Prostate gland (tissue), 2 donors: ENCODE data around the gene DR1. TPM values are rescaled to one million over a fixed set of nuclear protein-coding genes. Genes with fewer than 3 reads are reported as not detected.

Experiments
- DNase-seq: peaks from one replicate; pipeline ENCODE4 v3.0.0-alpha.2; 2019; ENCODE audit warnings: low spot score
- H3K27ac ChIP-seq, 2 donors: fragments of 200-600 bp; sonication (generic); 2 replicates each; pipeline ENCODE4 v1.5.1; 2017 to 2019
- H3K27me3 ChIP-seq: fragments of 200-600 bp; sonication (generic); replicated peaks from 2 replicates; pipeline ENCODE4 v1.5.1; 2019; ENCODE audit not compliant: insufficient read depth
- H3K36me3 ChIP-seq, 2 donors: fragments of 200-600 bp; sonication (generic); 1 replicate in 1 of 2; 2 replicates in 1 of 2; pipeline versions ENCODE4 v1.5.1 to v1.8.1; 2017 to 2019
- H3K4me1 ChIP-seq: fragments of 200-600 bp; sonication (generic); replicated peaks from 2 replicates; pipeline ENCODE4 v1.5.1; 2019
- H3K4me3 ChIP-seq, 2 donors: fragments of 200-600 bp; sonication (generic); 2 replicates each; pipeline ENCODE4 v1.5.1; 2017 to 2019
- H3K9me3 ChIP-seq: fragments of 200-600 bp; sonication (generic); 2 replicates; pipeline ENCODE4 v1.5.1; 2017
- POLR2A ChIP-seq: fragments of 450-650 bp; IDR thresholded peaks from one replicate; pipeline ENCODE4 v1.6.1; 2016; ENCODE audit warnings: antibody characterized with exemption, mild to moderate bottlenecking
- POLR2AphosphoS5 ChIP-seq: sonication (generic); formaldehyde crosslinking; IDR thresholded peaks from one replicate; pipeline ENCODE4 v1.6.1; 2017; ENCODE audit warnings: antibody characterized with exemption
- WGBS: methylation state at CpG from one replicate; pipeline ENCODE4 v1.1.5; 2018; 5-methylcytosine and 5-hydroxymethylcytosine counted together
- intact Hi-C: fragments of 100-400 bp; cut with DNase I; formaldehyde crosslinking; loops from one replicate; pipeline ENCODE4 v1.14.2; 2022
- total RNA-seq, 2 donors: library from RNA; depleted of rRNA; stranded (reverse); fragments of >200 nt; gene quantifications; one replicate each; pipeline ENCODE4 v1.1.0, GENCODE V29; 2016
- TF ChIP-seq, protein P1 (sequence below), 4 experiments: fragments of 200-600 bp in 2 of 4; fragments of 450-650 bp in 2 of 4; sonication (generic) in 2 of 4; IDR thresholded peaks; 1 replicate in 3 of 4; 2 replicates in 1 of 4; pipeline ENCODE4 v1.5.1; 2016 to 2019; ENCODE audit warnings: antibody characterized with exemption in 4 of 4, mild to moderate bottlenecking in 2 of 4, moderate library complexity in 2 of 4

DR1 gene
- total RNA-seq, 2 donors from 2014 or later: 49.0 to 53.6 TPM

DNA sequence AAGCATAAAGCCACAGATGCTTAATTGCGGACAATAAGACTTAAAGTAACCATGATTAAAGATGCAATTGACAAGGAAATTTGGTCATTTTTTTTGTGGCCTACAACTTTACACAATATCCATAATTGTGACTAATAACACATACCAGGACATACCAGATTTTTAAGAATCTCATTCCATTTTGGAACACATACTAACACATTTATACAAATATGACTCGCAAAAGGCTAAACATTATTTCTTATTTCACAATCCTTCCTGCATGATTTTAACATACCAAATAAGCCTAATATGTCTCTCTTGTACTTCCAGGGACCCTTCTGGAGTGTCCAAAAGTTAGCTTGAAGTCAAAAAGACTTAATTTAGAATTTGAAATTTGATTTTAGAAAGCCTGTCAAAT lies 48.8 kb downstream of the DR1 start:
- no peaks in the 10 kb centered on the region for H3K4me1 ChIP-seq
- TF ChIP-seq POLR2A (no peak), POLR2AphosphoS5 (no peak)
- TF ChIP-seq, protein P1, sequence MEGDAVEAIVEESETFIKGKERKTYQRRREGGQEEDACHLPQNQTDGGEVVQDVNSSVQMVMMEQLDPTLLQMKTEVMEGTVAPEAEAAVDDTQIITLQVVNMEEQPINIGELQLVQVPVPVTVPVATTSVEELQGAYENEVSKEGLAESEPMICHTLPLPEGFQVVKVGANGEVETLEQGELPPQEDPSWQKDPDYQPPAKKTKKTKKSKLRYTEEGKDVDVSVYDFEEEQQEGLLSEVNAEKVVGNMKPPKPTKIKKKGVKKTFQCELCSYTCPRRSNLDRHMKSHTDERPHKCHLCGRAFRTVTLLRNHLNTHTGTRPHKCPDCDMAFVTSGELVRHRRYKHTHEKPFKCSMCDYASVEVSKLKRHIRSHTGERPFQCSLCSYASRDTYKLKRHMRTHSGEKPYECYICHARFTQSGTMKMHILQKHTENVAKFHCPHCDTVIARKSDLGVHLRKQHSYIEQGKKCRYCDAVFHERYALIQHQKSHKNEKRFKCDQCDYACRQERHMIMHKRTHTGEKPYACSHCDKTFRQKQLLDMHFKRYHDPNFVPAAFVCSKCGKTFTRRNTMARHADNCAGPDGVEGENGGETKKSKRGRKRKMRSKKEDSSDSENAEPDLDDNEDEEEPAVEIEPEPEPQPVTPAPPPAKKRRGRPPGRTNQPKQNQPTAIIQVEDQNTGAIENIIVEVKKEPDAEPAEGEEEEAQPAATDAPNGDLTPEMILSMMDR (IDR thresholded peaks at IDR 0.05): no peak
- H3K27me3 ChIP-seq: no peaks in the 10 kb centered on the region
- H3K36me3 ChIP-seq: no peaks in the 10 kb centered on the region
- intact Hi-C loops: no loop called here
- no peaks in the 10 kb centered on the region for H3K9me3 ChIP-seq
- no peak for DNase-seq
- WGBS: 98% methylated on average over 2 of the region's 2 CpGs
- H3K4me3 ChIP-seq: no peak overlapping the region
- no peak overlapping the region for H3K27ac ChIP-seq

DNA sequence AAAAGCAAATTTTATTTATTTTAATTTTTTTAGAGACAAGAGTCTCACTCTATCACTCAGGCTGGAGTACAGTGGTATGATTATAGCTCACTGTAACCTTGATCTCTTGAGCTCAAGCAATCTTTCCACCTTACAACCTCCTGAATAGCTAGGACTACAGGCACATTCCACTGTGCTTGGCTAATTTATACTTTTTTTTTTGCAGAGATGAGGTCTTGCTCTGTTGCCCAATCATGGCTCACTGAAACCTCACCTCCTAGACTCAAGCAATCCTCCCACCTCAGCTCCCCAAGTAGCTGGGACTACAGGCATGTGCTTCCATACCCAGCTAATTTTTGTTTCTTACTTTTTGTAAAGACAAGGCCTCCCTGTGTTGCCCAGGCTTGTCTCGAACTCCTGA lies 49.5 kb downstream of the DR1 start:
- Histone ChIP-seq H3K9me3 (no peaks in the 10 kb centered on the region), H3K4me1 (no peaks in the 10 kb centered on the region), H3K36me3 (no peaks in the 10 kb centered on the region), H3K27me3 (no peaks in the 10 kb centered on the region), H3K27ac (no peak overlapping the region), H3K4me3 (no peak overlapping the region)
- TF ChIP-seq, protein P1 (IDR thresholded peaks at IDR 0.05): no peak
- DNase-seq: no peak
- WGBS: 95% methylated on average over 1 of the region's 1 CpG
- intact Hi-C loops: no loop called here

DNA sequence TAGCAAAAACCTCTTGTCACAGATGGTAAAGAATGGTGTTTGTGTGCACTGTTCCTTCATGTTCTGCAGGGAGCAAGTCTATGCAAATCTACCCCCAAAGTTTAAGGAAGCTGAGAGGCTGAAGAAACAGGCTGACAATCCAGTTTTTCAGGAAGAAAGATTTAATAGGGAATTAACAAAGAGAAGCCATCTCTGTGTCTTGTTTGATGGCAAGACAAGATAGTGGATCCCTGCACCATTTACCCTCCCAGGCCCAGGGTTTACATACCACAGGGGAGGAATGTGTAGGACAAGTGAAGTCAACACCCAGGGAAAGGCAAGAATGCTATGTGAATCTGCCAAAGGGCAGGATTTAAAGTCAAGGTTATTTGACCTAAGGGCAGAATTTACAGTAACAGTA lies 54.1 kb downstream of the DR1 start:
- H3K4me3 ChIP-seq: no peak overlapping the region
- TF ChIP-seq POLR2AphosphoS5: peak; percentile 44
- TF ChIP-seq, protein P1 (IDR thresholded peaks at IDR 0.05): no peak
- no peak for TF ChIP-seq POLR2A
- intact Hi-C loops: no loop called here
- DNase-seq: peak; percentile 13
- H3K27ac ChIP-seq: peak overlapping the region in 1 of 2 donors; percentile 43
- no peaks in the 10 kb centered on the region for H3K4me1 ChIP-seq
- H3K36me3 ChIP-seq: no peaks in the 10 kb centered on the region
- no peaks in the 10 kb centered on the region for H3K27me3 ChIP-seq
- no peaks in the 10 kb centered on the region for H3K9me3 ChIP-seq

DNA sequence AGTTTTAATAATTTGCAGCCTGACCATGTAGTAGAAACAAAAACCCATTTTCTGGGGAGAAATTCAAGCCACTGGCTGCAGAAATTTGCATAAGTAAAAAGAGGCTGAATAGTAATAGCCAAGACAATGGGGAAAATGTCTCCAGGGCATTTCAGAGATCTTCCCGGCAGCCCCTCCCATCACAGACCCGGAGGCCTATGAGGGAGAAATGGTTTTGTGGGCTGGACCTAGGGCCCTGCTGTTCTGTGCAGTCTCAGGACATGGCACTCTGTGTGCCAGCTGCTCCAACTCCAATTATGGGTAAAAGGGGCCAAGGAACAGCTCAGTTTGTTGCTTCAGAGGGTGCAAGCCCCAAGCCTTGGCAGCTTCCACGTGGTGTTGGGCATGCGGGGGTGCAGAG lies 62.5 kb downstream of the DR1 start:
- TF ChIP-seq POLR2A (no peak), POLR2AphosphoS5 (no peak)
- TF ChIP-seq, protein P1 (IDR thresholded peaks at IDR 0.05): no peak
- no peak for DNase-seq
- H3K4me3 ChIP-seq: no peak overlapping the region
- no peaks in the 10 kb centered on the region for H3K36me3 ChIP-seq
- H3K27ac ChIP-seq: no peak overlapping the region
- no peaks in the 10 kb centered on the region for H3K4me1 ChIP-seq
- no peaks in the 10 kb centered on the region for H3K9me3 ChIP-seq
- H3K27me3 ChIP-seq: no peaks in the 10 kb centered on the region
- 93% methylated on average over 4 of the region's 4 CpGs for WGBS
- intact Hi-C loops: no loop called here

DNA sequence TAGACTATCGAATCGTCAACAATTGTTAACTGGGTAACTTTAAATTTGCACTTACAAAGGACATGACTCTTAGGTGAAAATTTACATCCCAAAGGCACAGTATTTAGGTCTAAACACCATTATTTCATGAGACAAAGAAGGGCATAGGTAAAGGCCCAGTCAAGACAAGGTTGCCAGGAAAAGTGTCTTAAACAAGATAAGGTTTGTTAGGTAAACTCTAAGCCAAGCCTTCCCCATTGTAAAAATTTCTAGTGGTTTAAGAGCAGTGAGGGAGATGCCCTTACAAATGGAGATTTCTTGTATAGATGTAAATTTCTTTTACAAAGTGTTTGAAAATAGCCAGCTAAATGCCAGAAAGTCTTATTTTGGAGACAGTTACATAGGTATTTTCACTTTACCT lies 65.3 kb downstream of the DR1 start:
- H3K27me3 ChIP-seq: no peaks in the 10 kb centered on the region
- no peak overlapping the region for H3K4me3 ChIP-seq
- WGBS: 29% methylated on average over 2 of the region's 2 CpGs
- no peak overlapping the region for H3K27ac ChIP-seq
- H3K36me3 ChIP-seq: no peaks in the 10 kb centered on the region
- intact Hi-C loops: no loop called here
- H3K4me1 ChIP-seq: no peaks in the 10 kb centered on the region
- no peak for TF ChIP-seq POLR2A
- TF ChIP-seq, protein P1 (IDR thresholded peaks at IDR 0.05): no peak
- no peak for TF ChIP-seq POLR2AphosphoS5
- H3K9me3 ChIP-seq: no peaks in the 10 kb centered on the region
- no peak for DNase-seq
